SJCRH30 (cell line): ENCODE data around the gene PAF1. TPM values are rescaled to one million over a fixed set of nuclear protein-coding genes. Genes with fewer than 3 reads are reported as not detected.

Experiments used
- DNase-seq, 2 experiments: peaks; one replicate each; pipeline ENCODE4 v3.0.0-alpha.2; 2015 to 2020
- H3K27ac ChIP-seq: fragments of 250-450 bp; sonication (Bioruptor Pico); 2 replicates; pipeline ENCODE4 v1.5.1; 2020; ENCODE audit warnings: mild to moderate bottlenecking, moderate library complexity
- H3K27me3 ChIP-seq: fragments of 250-450 bp; sonication (Bioruptor Pico); 2 replicates; pipeline ENCODE4 v1.5.1; 2020; ENCODE audit warnings: mild to moderate bottlenecking, moderate library complexity
- H3K36me3 ChIP-seq: fragments of 250-450 bp; sonication (Bioruptor Pico); 2 replicates; pipeline ENCODE4 v1.5.1; 2020; ENCODE audit warnings: mild to moderate bottlenecking, moderate library complexity
- H3K4me1 ChIP-seq: fragments of 250-450 bp; sonication (Bioruptor Pico); 2 replicates; pipeline ENCODE4 v1.5.1; 2020; ENCODE audit warnings: mild to moderate bottlenecking, moderate library complexity
- H3K4me3 ChIP-seq: fragments of 250-450 bp; sonication (Bioruptor Pico); 2 replicates; pipeline ENCODE4 v1.5.1; 2020; ENCODE audit warnings: mild to moderate bottlenecking, moderate library complexity
- H3K9me3 ChIP-seq: fragments of 250-450 bp; sonication (Bioruptor Pico); replicated peaks from 2 replicates; pipeline ENCODE4 v1.5.1; 2020; ENCODE audit warnings: mild to moderate bottlenecking, moderate library complexity
- total RNA-seq: library from RNA; depleted of rRNA; stranded (reverse); fragments of >200 nt; shearing (Covaris generic); gene quantifications from 2 replicates; pipeline ENCODE4 v1.2.3, GENCODE V29; 2014

PAF1 gene
- total RNA-seq, 1 experiment from 2014 or later: 85.7 TPM

GRCh38 chr19:39403331-39404312 is 12.7 kb upstream of the PAF1 start:
- Histone ChIP-seq H3K27me3 (no peaks in the 10 kb centered on the region), H3K27ac (peak overlapping the region; percentile 79), H3K9me3 (no peaks in the 10 kb centered on the region), H3K36me3 (no peaks in the 10 kb centered on the region), H3K4me3 (peak overlapping the region; percentile 68), H3K4me1 (peaks cover 9% of the 10 kb centered on the region)
- DNase-seq: peak; percentile 95 to 96

- Histone ChIP-seq H3K36me3 (no peaks in the 10 kb centered on the region), H3K4me3 (peak overlapping the region; percentile 68), H3K9me3 (no peaks in the 10 kb centered on the region)
These were observed 11.7 kb upstream of the PAF1 start for GRCh38 chr19:39402346-39403300.

GRCh38 chr19:39401549-39402345 is 10.8 kb upstream of the PAF1 start:
- H3K27ac ChIP-seq: no peak overlapping the region; the same call in 1 of the 2 replicates
- no peak for DNase-seq
- H3K9me3 ChIP-seq: no peaks in the 10 kb centered on the region
- H3K36me3 ChIP-seq: no peaks in the 10 kb centered on the region
- peaks cover 12% of the 10 kb centered on the region for H3K4me1 ChIP-seq
- H3K4me3 ChIP-seq: peak overlapping the region; percentile 68
- H3K27me3 ChIP-seq: no peaks in the 10 kb centered on the region

More at GRCh38 chr19:39402346-39403300, 11.7 kb upstream of the PAF1 start:
- Histone ChIP-seq H3K27me3 (no peaks in the 10 kb centered on the region), H3K4me1 (peaks cover 9% of the 10 kb centered on the region), H3K27ac (peak overlapping the region; percentile 79)
- peak; percentile 91 for DNase-seq

- DNase-seq: no peak
- peaks cover 12% of the 10 kb centered on the region for H3K4me1 ChIP-seq
- H3K4me3 ChIP-seq: no peak overlapping the region
- H3K36me3 ChIP-seq: no peaks in the 10 kb centered on the region
- no peaks in the 10 kb centered on the region for H3K9me3 ChIP-seq
- no peaks in the 10 kb centered on the region for H3K27me3 ChIP-seq
- H3K27ac ChIP-seq: no peak overlapping the region
These were observed 10.2 kb upstream of the PAF1 start for GRCh38 chr19:39401070-39401548.

- no peak for DNase-seq
- H3K9me3 ChIP-seq: no peaks in the 10 kb centered on the region
These were observed 9.2 kb upstream of the PAF1 start for GRCh38 chr19:39400061-39400460.

GRCh38 chr19:39399668-39400050 is 8.8 kb upstream of the PAF1 start:
- Histone ChIP-seq H3K4me3 (no peak overlapping the region), H3K27ac (no peak overlapping the region), H3K4me1 (peaks cover 12% of the 10 kb centered on the region), H3K9me3 (no peaks in the 10 kb centered on the region), H3K27me3 (no peaks in the 10 kb centered on the region), H3K36me3 (no peaks in the 10 kb centered on the region)
- no peak for DNase-seq

More at GRCh38 chr19:39400061-39400460, 9.2 kb upstream of the PAF1 start:
- Histone ChIP-seq H3K4me3 (no peak overlapping the region), H3K27ac (no peak overlapping the region), H3K4me1 (peaks cover 12% of the 10 kb centered on the region), H3K27me3 (no peaks in the 10 kb centered on the region), H3K36me3 (no peaks in the 10 kb centered on the region)

GRCh38 chr19:39398297-39398864 is 7.5 kb upstream of the PAF1 start:
- no peaks in the 10 kb centered on the region for H3K27me3 ChIP-seq
- H3K9me3 ChIP-seq: no peaks in the 10 kb centered on the region
- H3K36me3 ChIP-seq: no peaks in the 10 kb centered on the region
- no peak overlapping the region for H3K4me3 ChIP-seq
- peaks cover 7% of the 10 kb centered on the region; the same call in 1 of the 2 replicates for H3K4me1 ChIP-seq
- no peak for DNase-seq
- no peak overlapping the region for H3K27ac ChIP-seq

- peak; percentile 87 to 94 for DNase-seq
- H3K4me3 ChIP-seq: no peak overlapping the region
- no peak overlapping the region for H3K27ac ChIP-seq
- H3K4me1 ChIP-seq: peaks cover 7% of the 10 kb centered on the region; the same call in 1 of the 2 replicates
- no peaks in the 10 kb centered on the region for H3K9me3 ChIP-seq
- H3K27me3 ChIP-seq: no peaks in the 10 kb centered on the region
- no peaks in the 10 kb centered on the region for H3K36me3 ChIP-seq
These were observed 6.7 kb upstream of the PAF1 start for GRCh38 chr19:39397360-39398296.

GRCh38 chr19:39390451-39390750 is 505 bp downstream of the PAF1 start:
- no peaks in the 10 kb centered on the region for H3K27me3 ChIP-seq
- H3K4me1 ChIP-seq: peaks cover 3% of the 10 kb centered on the region; the same call in 1 of the 2 replicates
- H3K4me3 ChIP-seq: peak overlapping the region; percentile 92
- H3K27ac ChIP-seq: peak overlapping the region; percentile 97
- DNase-seq: no peak
- H3K36me3 ChIP-seq: peaks cover 36% of the 10 kb centered on the region
- H3K9me3 ChIP-seq: no peaks in the 10 kb centered on the region

GRCh38 chr19:39389631-39390414 is 1.1 kb downstream of the PAF1 start:
- no peak for DNase-seq
- Histone ChIP-seq H3K4me1 (peaks cover 3% of the 10 kb centered on the region; the same call in 1 of the 2 replicates), H3K27me3 (no peaks in the 10 kb centered on the region), H3K9me3 (no peaks in the 10 kb centered on the region), H3K36me3 (peaks cover 36% of the 10 kb centered on the region), H3K4me3 (peak overlapping the region; percentile 92), H3K27ac (no peak overlapping the region)

GRCh38 chr19:39388657-39389056 is 2.2 kb downstream of the PAF1 start:
- H3K4me3 ChIP-seq: no peak overlapping the region
- H3K36me3 ChIP-seq: peaks cover 41% of the 10 kb centered on the region
- H3K27me3 ChIP-seq: no peaks in the 10 kb centered on the region
- peaks cover 3% of the 10 kb centered on the region; the same call in 1 of the 2 replicates for H3K4me1 ChIP-seq
- H3K9me3 ChIP-seq: no peaks in the 10 kb centered on the region
- DNase-seq: no peak
- H3K27ac ChIP-seq: no peak overlapping the region

- Histone ChIP-seq H3K36me3 (peaks cover 50% of the 10 kb centered on the region), H3K27me3 (no peaks in the 10 kb centered on the region), H3K27ac (no peak overlapping the region), H3K9me3 (no peaks in the 10 kb centered on the region), H3K4me1 (no peaks in the 10 kb centered on the region), H3K4me3 (no peak overlapping the region)
- no peak for DNase-seq
These were observed 4.3 kb downstream of the PAF1 start for GRCh38 chr19:39386557-39386956.
